HK-2 (cell line): Measurements from ENCODE around the gene HADH.

Experiments used
- DNase-seq: peaks from one replicate; pipeline ENCODE4 v3.0.0-alpha.2; 2018; ENCODE audit not compliant: unreplicated experiment

Gene HADH

DNA sequence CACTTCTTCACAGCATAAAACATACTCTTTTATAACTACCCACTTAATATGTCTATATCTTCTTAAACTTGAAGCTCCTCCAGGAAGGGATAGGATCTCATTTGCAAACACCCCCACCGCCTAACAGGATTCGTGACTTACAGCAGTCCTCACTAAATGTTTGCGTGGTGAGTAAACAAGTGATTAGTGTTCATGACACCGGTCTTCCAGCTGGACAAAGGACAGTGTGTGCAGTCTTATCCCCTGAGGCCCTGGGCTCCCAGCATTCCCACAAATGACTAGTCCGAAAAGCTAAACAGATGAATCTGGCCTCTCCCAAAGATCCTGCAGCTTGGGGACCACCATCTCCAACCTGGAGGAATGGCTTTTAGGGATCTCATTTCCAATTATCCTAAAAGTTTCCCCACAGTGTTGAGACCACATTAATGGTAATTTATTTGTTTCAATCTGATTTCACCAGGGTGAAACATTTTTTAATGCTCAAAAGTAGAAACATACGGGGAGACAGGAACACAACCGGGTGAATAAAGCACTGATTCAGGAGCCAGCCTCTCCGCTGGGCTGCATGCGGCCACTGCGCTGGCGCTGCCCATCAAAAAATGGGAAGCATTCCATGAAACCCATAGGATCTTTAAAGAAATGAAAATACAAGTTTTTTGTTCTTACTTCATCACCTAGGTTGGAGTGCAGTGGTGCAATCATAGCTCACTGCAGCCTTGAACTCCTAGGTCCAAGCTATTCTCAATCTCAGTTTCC is 69.2 kb downstream of the HADH start:
- DNase-seq = no peak

DNA sequence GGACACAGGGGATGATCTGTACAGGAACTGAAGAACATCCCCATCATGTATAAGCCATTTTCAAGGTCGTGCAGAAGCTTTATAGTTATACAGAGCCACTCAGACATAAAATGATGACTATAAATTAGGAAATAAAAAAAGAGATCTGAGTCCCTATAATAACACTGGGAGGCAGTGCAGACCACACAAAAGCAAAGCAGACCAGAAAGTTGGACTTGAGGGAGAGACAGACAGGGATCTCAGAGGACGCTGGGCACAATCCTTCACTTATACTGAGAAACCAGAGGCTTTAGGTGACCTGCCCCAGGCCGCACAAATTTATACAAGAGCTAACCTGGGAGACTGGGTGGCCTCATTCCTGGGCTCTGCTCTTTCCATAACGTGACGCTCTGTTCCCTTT is 70.5 kb downstream of the HADH start:
- DNase-seq = no peak

DNA sequence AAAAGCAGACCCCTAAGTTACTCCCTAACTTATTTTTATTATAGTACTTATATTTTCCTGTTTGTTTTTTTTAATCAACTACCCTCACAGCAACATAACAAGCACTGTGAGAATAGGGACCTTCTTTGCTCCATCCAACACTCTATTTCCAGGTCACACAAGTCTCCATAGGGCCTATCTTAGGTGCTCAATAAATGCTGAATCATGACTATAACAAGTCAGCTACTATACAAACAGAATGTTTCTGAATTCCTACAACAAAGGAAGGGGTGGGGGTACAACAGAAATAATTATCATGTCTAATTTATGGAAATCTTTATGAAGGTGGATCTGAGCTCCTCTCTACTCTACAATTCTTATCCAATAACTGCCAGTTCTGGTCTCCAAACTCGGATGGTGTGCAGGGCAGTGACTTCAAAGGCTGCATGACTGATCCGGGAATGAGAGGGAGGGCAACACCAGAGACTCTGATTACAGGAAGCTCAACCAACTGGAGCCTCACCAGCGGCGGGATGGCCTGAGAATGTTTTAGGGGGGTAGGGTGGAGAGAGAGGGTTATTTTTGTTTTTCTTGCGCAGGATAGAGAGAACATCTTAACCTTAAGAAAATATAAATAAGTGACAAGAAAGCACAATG is 71.1 kb downstream of the HADH start:
- no peak for DNase-seq

DNA sequence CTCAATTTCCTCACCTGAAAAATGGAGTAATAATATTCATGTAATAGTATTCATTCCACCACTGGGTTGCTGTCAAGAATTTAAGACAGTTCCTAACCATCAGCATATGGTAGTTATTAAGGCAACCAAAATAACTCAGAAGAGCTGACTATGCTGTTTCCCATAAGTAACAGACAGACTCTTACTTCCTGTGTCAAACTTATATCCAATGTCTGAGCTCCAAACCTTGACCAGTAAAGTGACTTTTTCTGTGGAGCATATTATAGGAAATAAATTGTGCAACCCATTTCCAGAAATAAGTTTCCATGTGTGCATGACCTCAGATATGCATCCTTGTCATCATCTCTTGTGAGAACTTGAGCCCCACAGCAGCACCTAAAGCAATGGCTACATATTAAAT is 78.8 kb downstream of the HADH start:
- DNase-seq = no peak

DNA sequence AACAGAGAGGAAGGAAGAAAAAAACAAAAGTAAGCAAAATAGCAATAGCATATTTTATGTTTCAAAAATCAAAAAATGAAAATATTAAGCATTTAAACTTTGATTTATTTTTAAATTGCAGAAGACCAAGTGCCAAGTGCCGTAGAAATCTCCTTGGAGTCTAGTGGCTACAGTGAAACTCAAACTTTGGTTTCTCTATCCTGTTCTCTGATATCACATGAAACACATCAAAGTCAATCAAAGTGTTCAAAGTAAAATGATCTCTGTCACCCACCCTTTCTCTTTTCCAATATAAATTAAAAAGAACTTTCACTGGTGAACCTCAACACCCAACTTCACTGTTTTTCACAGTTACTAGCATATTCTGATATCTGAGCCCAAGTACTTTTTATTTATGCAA is 81.1 kb downstream of the HADH start:
- no peak for DNase-seq

DNA sequence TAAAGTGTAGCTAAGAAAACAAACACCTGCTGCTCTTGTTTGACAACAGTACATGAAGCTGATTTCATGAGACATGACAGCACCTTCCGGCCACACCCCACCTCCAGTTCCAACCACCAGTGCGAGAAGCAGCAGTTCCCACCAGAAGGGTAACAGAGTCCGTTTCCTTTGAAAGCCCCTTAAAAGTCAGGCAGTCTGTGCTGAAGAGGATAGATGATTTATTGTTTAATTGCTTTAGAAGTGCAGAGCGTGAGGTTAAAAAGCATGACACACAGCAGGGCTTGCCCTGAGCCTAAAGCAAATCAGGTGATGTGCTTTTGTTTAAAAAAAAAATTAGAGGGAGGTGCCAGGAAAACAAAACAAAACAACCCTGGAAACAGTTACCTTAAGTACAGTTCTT is 82.6 kb downstream of the HADH start:
- DNase-seq = no peak

DNA sequence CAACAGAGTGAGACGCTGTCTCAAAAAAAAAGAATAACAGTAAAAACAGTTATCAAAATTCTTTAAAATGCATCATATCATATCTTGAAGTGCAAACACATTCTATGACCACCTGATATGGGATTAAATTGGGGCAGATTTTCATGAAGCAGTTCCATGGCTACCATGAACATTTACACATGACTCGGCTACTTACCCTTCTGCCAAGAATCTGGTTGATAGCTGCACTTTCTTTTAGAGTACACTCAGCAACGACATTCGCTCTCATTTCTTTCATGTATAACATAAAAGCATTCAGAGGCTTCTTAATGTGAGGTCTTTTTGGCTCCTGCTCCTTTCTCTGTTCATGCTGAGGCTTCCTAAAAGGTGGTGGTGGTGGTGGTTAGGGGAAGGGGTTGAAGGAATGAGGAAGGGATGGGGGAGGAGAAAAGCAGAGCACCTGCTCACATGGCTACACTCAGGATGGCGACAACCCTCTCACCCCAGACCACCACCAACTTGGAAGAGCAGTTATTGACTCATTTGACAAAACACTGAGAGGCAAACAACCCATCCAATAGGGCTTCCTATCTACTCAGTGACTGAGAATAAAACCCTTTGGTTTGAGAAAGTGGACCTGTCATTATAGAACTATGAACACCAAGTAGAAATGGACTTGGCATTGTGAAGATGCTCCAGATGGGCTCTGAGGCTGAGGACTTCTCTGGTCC is 88.5 kb downstream of the HADH start:
- DNase-seq = no peak

DNA sequence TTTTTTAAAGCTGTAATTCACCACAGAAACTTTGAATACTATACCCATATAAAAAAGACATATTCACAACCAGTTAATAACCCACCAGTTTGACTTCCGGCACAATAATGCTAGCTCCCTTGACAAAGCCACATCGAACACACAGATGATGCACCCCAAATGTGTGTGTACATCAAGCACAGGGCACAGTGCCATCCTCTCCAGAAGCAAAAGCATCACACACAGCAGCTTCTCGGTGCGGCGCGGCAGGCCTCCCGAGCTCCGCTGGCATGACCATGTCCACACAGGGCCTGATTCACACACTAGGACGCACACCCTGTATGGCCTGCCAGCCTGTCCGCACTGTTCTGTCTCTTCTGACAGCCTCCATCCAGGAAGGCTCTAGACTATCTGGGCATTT is 91.1 kb downstream of the HADH start:
- DNase-seq = no peak

DNA sequence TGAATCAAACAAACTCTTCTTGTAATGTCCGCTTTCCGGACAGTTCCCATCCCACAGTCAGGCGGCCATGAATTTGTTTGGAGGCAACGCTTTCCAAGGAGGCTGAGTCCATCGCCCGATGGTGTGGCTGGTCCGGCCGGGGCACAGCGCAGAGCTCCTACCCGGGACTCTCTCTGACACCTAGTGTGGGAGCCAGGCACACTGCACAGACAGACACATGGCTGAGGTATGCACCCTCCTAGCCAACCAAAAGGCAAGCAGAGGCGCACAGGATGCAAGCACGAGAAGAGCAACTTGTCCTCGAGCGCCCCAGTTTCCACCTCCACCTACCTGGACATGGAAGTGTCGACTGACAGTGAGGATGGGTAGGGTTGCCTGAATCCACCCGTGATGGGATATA is 91.6 kb downstream of the HADH start:
- no peak for DNase-seq
